WI38 (cell line): ENCODE measurements around the gene DHDH.

Experiments
- H3K4me3 ChIP-seq: 2 replicates; pipeline ENCODE4 v1.5.1; 2011; ENCODE audit warnings: low read depth, mild to moderate bottlenecking, control low read depth, low read length
- CTCF ChIP-seq: IDR thresholded peaks from 2 replicates; pipeline ENCODE4 v1.5.1; 2012; ENCODE audit warnings: low read depth, mild to moderate bottlenecking, control low read depth, low read length

Gene DHDH

GRCh38 chr19:48934837-48935236, 1.3 kb downstream of the DHDH start:
- no peak for TF ChIP-seq CTCF
- H3K4me3 ChIP-seq: no peak overlapping the region

GRCh38 chr19:48935864-48936263, 2.4 kb downstream of the DHDH start:
- no peak for TF ChIP-seq CTCF
- no peak overlapping the region for H3K4me3 ChIP-seq

GRCh38 chr19:48938256-48938655, 4.8 kb downstream of the DHDH start:
- TF ChIP-seq CTCF: no peak
- H3K4me3 ChIP-seq: no peak overlapping the region

GRCh38 chr19:48940902-48941301, 7.4 kb downstream of the DHDH start:
- H3K4me3 ChIP-seq: no peak overlapping the region
- TF ChIP-seq CTCF: no peak

GRCh38 chr19:48943081-48943480, 9.6 kb downstream of the DHDH start:
- no peak for TF ChIP-seq CTCF
- H3K4me3 ChIP-seq: no peak overlapping the region

GRCh38 chr19:48945415-48945814, 11.9 kb downstream of the DHDH start:
- no peak overlapping the region for H3K4me3 ChIP-seq
- TF ChIP-seq CTCF: no peak

GRCh38 chr19:48945817-48946216, 12.3 kb downstream of the DHDH start:
- no peak overlapping the region for H3K4me3 ChIP-seq
- no peak for TF ChIP-seq CTCF
